Liver (tissue), 9 donors: Measurements from ENCODE around the gene ADPRS. TPM values are rescaled to one million over a fixed set of nuclear protein-coding genes. Genes with fewer than 3 reads are reported as not detected.

ENCODE experiments used
- DNase-seq: peaks from one replicate; pipeline ENCODE4 v3.0.0-alpha.2; 2017; ENCODE audit warnings: low spot score
- H3K27ac ChIP-seq, 2 donors: one replicate each; pipeline ENCODE4 v1.7.0; 2013; ENCODE audit warnings: inconsistent platforms in 2 of 2, low read length in 2 of 2, control low read depth in 1 of 2, low read depth in 1 of 2, mild to moderate bottlenecking in 1 of 2
- H3K27me3 ChIP-seq, 4 donors: one replicate each; pipeline versions ENCODE4 v1.6.1 to v1.7.0; 2013; ENCODE audit warnings: low read length in 3 of 4, inconsistent platforms in 1 of 4, mild to moderate bottlenecking in 1 of 4, moderate library complexity in 1 of 4; ENCODE audit not compliant: control insufficient read depth in 4 of 4, insufficient read depth in 4 of 4
- H3K36me3 ChIP-seq, 4 donors: one replicate each; pipeline versions ENCODE4 v1.6.1 to v1.7.0; 2013; ENCODE audit warnings: low read length in 3 of 4, mild to moderate bottlenecking in 3 of 4, low read depth in 1 of 4, moderate library complexity in 1 of 4; ENCODE audit not compliant: control insufficient read depth in 4 of 4, insufficient read depth in 3 of 4
- H3K4me1 ChIP-seq, 4 donors: one replicate each; pipeline versions ENCODE4 v1.6.1 to v1.7.0; 2013; ENCODE audit warnings: low read length in 3 of 4, mild to moderate bottlenecking in 3 of 4, moderate library complexity in 1 of 4; ENCODE audit not compliant: control insufficient read depth in 4 of 4, insufficient read depth in 4 of 4
- H3K4me3 ChIP-seq, 3 donors: one replicate each; pipeline versions ENCODE4 v1.6.1 to v1.7.0; 2013; ENCODE audit warnings: low read length in 3 of 3, control low read depth in 1 of 3, low read depth in 1 of 3, mild to moderate bottlenecking in 1 of 3
- H3K9ac ChIP-seq, 2 donors: one replicate each; pipeline ENCODE4 v1.7.0; 2013; ENCODE audit warnings: low read length in 2 of 2, mild to moderate bottlenecking in 2 of 2, moderate library complexity in 2 of 2, control low read depth in 1 of 2, low read depth in 1 of 2
- H3K9me3 ChIP-seq, 4 donors: one replicate each; pipeline versions ENCODE4 v1.6.1 to v1.7.0; 2013; ENCODE audit warnings: low read length in 3 of 4; ENCODE audit not compliant: control insufficient read depth in 4 of 4
- ATF3 ChIP-seq: IDR thresholded peaks from 2 replicates; pipeline ENCODE4 v1.6.1; 2016; ENCODE audit warnings: antibody characterized with exemption
- CTCF ChIP-seq: fragments of 150-350 bp; IDR thresholded peaks from 2 replicates; pipeline ENCODE4 v1.5.1; 2017; ENCODE audit warnings: improper control_type of control experiment, low read depth, low read length; ENCODE audit not compliant: missing input control
- EGR1 ChIP-seq, 2 donors: IDR thresholded peaks; 2 replicates each; pipeline ENCODE4 v1.6.1; 2016 to 2018; ENCODE audit warnings: antibody characterized with exemption in 2 of 2, low read depth in 2 of 2
- FOXA1 ChIP-seq: IDR thresholded peaks from 2 replicates; pipeline ENCODE4 v1.6.1; 2016; ENCODE audit warnings: antibody characterized with exemption
- FOXA2 ChIP-seq: IDR thresholded peaks from 2 replicates; pipeline ENCODE4 v1.6.1; 2016; ENCODE audit warnings: antibody characterized with exemption
- GABPA ChIP-seq, 2 donors: IDR thresholded peaks in 1 of 2; conservative IDR thresholded peaks in 1 of 2; 2 replicates each; pipeline ENCODE4 v1.6.1; 2016; ENCODE audit warnings: antibody characterized with exemption in 2 of 2, mild to moderate bottlenecking in 1 of 2, moderate library complexity in 1 of 2
- HNF4A ChIP-seq, 2 donors: conservative IDR thresholded peaks; 2 replicates each; pipeline ENCODE4 v1.6.1; 2016; ENCODE audit warnings: antibody characterized with exemption in 2 of 2, mild to moderate bottlenecking in 2 of 2
- HNF4G ChIP-seq: IDR thresholded peaks from 2 replicates; pipeline ENCODE4 v1.6.1; 2016; ENCODE audit warnings: antibody characterized with exemption
- JUND ChIP-seq, 2 donors: IDR thresholded peaks; 2 replicates each; pipeline ENCODE4 v1.6.1; 2016; ENCODE audit warnings: antibody characterized with exemption in 2 of 2
- MAX ChIP-seq: IDR thresholded peaks from 2 replicates; pipeline ENCODE4 v1.6.1; 2016; ENCODE audit warnings: antibody characterized with exemption
- NR2F2 ChIP-seq: IDR thresholded peaks from 2 replicates; pipeline ENCODE4 v1.6.1; 2016; ENCODE audit warnings: antibody characterized with exemption
- RAD21 ChIP-seq, 2 donors: IDR thresholded peaks; 2 replicates each; pipeline ENCODE4 v1.6.1; 2016; ENCODE audit warnings: antibody characterized with exemption in 2 of 2, mild to moderate bottlenecking in 2 of 2
- REST ChIP-seq: IDR thresholded peaks from 2 replicates; pipeline ENCODE4 v1.6.1; 2016; ENCODE audit warnings: antibody characterized with exemption, mild to moderate bottlenecking
- RXRA ChIP-seq, 2 donors: IDR thresholded peaks; 2 replicates each; pipeline ENCODE4 v1.6.1; 2017 to 2018; ENCODE audit warnings: antibody characterized with exemption in 2 of 2, mild to moderate bottlenecking in 1 of 2
- SP1 ChIP-seq: IDR thresholded peaks from 2 replicates; pipeline ENCODE4 v1.6.1; 2018; ENCODE audit warnings: antibody characterized with exemption, mild to moderate bottlenecking
- TAF1 ChIP-seq: conservative IDR thresholded peaks from 2 replicates; pipeline ENCODE4 v1.6.1; 2016; ENCODE audit warnings: antibody characterized with exemption, mild to moderate bottlenecking
- YY1 ChIP-seq: IDR thresholded peaks from 2 replicates; pipeline ENCODE4 v1.6.1; 2016; ENCODE audit warnings: antibody characterized with exemption, mild to moderate bottlenecking
- ZBTB33 ChIP-seq: IDR thresholded peaks from 2 replicates; pipeline ENCODE4 v1.6.1; 2016; ENCODE audit warnings: antibody characterized with exemption
- polyA plus RNA-seq, 2 donors: library from polyadenylated mRNA; stranded (reverse) in 1 of 2; unstranded in 1 of 2; fragments of 200-250 nt in 1 of 2; fragments of >200 nt in 1 of 2; fragmentation: Nextera tagmentation in 1 of 2; extraction: Ambion mirVana in 1 of 2; gene quantifications; one replicate each; pipeline versions ENCODE4 v1.2.1 to v1.2.3, GENCODE V29; 2013 to 2015
- total RNA-seq, 2 donors: library from RNA; depleted of rRNA; stranded (reverse); fragments of >200 nt; gene quantifications; one replicate each; pipeline ENCODE4 v1.2.3, GENCODE V29; 2014
- donor health status: healthy.
- donor health status: healthy.
- donor health status: healthy.
- donor health status: healthy.
- donor health status: healthy.

The ADPRS gene
- total and polyA plus RNA-seq, 4 donors = 9.4 to 13.1 (median 11.0) TPM

- no peak for TF ChIP-seq FOXA2
- TF ChIP-seq HNF4G = no peak
- TF ChIP-seq JUND (IDR thresholded peaks at IDR 0.05) = no peak
- TF ChIP-seq RAD21 (IDR thresholded peaks at IDR 0.05) = no peak
- TF ChIP-seq RXRA (IDR thresholded peaks at IDR 0.05) = no peak
- TF ChIP-seq FOXA1 = no peak
- TF ChIP-seq MAX = no peak
- TF ChIP-seq EGR1 (IDR thresholded peaks at IDR 0.05; ENCODE audit: low read depth in 2 of 2) = no peak
- TF ChIP-seq HNF4A (conservative IDR thresholded peaks at IDR 0.05) = no peak
- no peak for TF ChIP-seq CTCF
- no peak for TF ChIP-seq TAF1
- TF ChIP-seq GABPA (IDR thresholded peaks at IDR 0.05 in 1 of 2, conservative IDR thresholded peaks at IDR 0.05 in 1 of 2) = no peak
- no peak for TF ChIP-seq REST
- TF ChIP-seq SP1 = no peak
- TF ChIP-seq ATF3 = no peak
- no peak for TF ChIP-seq NR2F2
- TF ChIP-seq YY1 = no peak
- TF ChIP-seq ZBTB33 = no peak
- no peak for DNase-seq
- Histone ChIP-seq H3K4me1 (no peaks in the 10 kb centered on the region), H3K27me3 (no peaks in the 10 kb centered on the region), H3K36me3 (peaks cover 3 to 18% (median 12%) of the 10 kb centered on the region in 4 donors), H3K4me3 (no peak overlapping the region), H3K27ac (no peak overlapping the region), H3K9ac (no peak overlapping the region), H3K9me3 (no peaks in the 10 kb centered on the region)
Measured at GRCh38 chr1:36051821-36052220, 36.9 kb upstream of the ADPRS start.

GRCh38 chr1:36053978-36054377 lies 34.7 kb upstream of the ADPRS start:
- Histone ChIP-seq H3K4me1 (no peaks in the 10 kb centered on the region), H3K4me3 (no peak overlapping the region), H3K9ac (no peak overlapping the region), H3K27me3 (no peaks in the 10 kb centered on the region), H3K9me3 (no peaks in the 10 kb centered on the region), H3K36me3 (peaks cover 3 to 10% (median 7%) of the 10 kb centered on the region in 4 donors), H3K27ac (no peak overlapping the region)
- DNase-seq = no peak
- TF ChIP-seq NR2F2 (no peak), TAF1 (no peak), HNF4A (conservative IDR thresholded peaks at IDR 0.05) (no peak), HNF4G (no peak), CTCF (no peak), RXRA (IDR thresholded peaks at IDR 0.05) (no peak), GABPA (IDR thresholded peaks at IDR 0.05 in 1 of 2, conservative IDR thresholded peaks at IDR 0.05 in 1 of 2) (no peak), RAD21 (IDR thresholded peaks at IDR 0.05) (no peak), EGR1 (IDR thresholded peaks at IDR 0.05; ENCODE audit: low read depth in 2 of 2) (no peak), ATF3 (no peak), SP1 (no peak), FOXA1 (no peak), YY1 (no peak), FOXA2 (no peak), ZBTB33 (no peak), MAX (no peak)
